H1 (cell line): ENCODE results near the gene PACSIN1. TPM values are rescaled to one million over a fixed set of nuclear protein-coding genes. Genes with fewer than 3 reads are reported as not detected.

Experiments used
- CTCF ChIA-PET: fragments of 300-600 bp; sonication (Branson Sonifier 250); formaldehyde crosslinking; loops from one replicate; lab custom pipeline; 2021; ENCODE audit not compliant: partially characterized antibody; lab: Charles Lee
- POLR2A ChIA-PET: fragments of 300-600 bp; sonication (Branson Sonifier 250); formaldehyde crosslinking; loops from one replicate; lab custom pipeline; 2021; ENCODE audit warnings: inconsistent platforms; ENCODE audit not compliant: partially characterized antibody; lab: Charles Lee
- DNase-seq, 2 experiments: peaks; one replicate each; pipeline versions ENCODE4 v3.0.0 to v3.0.0-alpha.2; 2010 to 2022; ENCODE audit warnings: low spot score in 2 of 2, low read depth in 1 of 2, mixed read lengths in 1 of 2
- FAIRE-seq: peaks from 2 replicates; lab custom pipeline; 2011; peaks lifted over from hg19 to GRCh38; lab: Jason Lieb, UNC
- H2AFZ ChIP-seq: 2 replicates; pipeline ENCODE4 v1.8.1; 2012; ENCODE audit warnings: low read length, inconsistent platforms
- H2AK5ac ChIP-seq: 2 replicates; pipeline ENCODE4 v1.6.1; 2013; ENCODE audit warnings: low read depth, low read length
- H2BK120ac ChIP-seq: replicated peaks from 2 replicates; pipeline ENCODE3; 2013; ENCODE audit warnings: low read depth, low read length, inconsistent platforms
- H2BK12ac ChIP-seq: 2 replicates; pipeline ENCODE4 v1.6.1; 2013; ENCODE audit warnings: low read depth, low read length
- H2BK15ac ChIP-seq: 2 replicates; pipeline ENCODE4 v1.6.1; 2013; ENCODE audit warnings: low read length
- H2BK20ac ChIP-seq: 2 replicates; pipeline ENCODE4 v1.6.1; 2013; ENCODE audit warnings: low read length
- H2BK5ac ChIP-seq: 2 replicates; pipeline ENCODE4 v1.6.1; 2013; ENCODE audit warnings: low read depth, low read length
- H3K14ac ChIP-seq: 2 replicates; pipeline ENCODE4 v1.6.1; 2013; ENCODE audit warnings: inconsistent platforms; ENCODE audit not compliant: insufficient read length
- H3K18ac ChIP-seq: 2 replicates; pipeline ENCODE4 v1.6.1; 2013; ENCODE audit warnings: low read length; ENCODE audit errors: extremely low read depth
- H3K23ac ChIP-seq: 2 replicates; pipeline ENCODE4 v1.6.1; 2013; ENCODE audit warnings: inconsistent platforms; ENCODE audit not compliant: insufficient read length
- H3K23me2 ChIP-seq: 2 replicates; pipeline ENCODE4 v1.6.1; 2013; ENCODE audit warnings: low read depth, low read length
- H3K27ac ChIP-seq: 2 replicates; pipeline ENCODE4 v1.6.1; 2011; ENCODE audit warnings: low read depth, low read length, inconsistent platforms
- H3K27me3 ChIP-seq, 4 experiments: replicated peaks in 1 of 4; 1 replicate in 1 of 4; 2 replicates in 3 of 4; pipeline versions ENCODE4 v1.6.1 to v1.8.1; 2011 to 2013; ENCODE audit warnings: low read length in 3 of 4, mild to moderate bottlenecking in 3 of 4, inconsistent platforms in 2 of 4, mixed read lengths in 2 of 4, moderate library complexity in 1 of 4; ENCODE audit not compliant: control insufficient read depth in 3 of 4, insufficient read depth in 3 of 4; ENCODE audit errors: extremely low read depth in 1 of 4
- H3K36me3 ChIP-seq, 4 experiments: 2 replicates each; pipeline versions ENCODE4 v1.6.1 to v1.8.1; 2011 to 2013; ENCODE audit warnings: mild to moderate bottlenecking in 4 of 4, low read length in 3 of 4, moderate library complexity in 2 of 4, control low read depth in 1 of 4, inconsistent platforms in 1 of 4; ENCODE audit not compliant: insufficient read depth in 4 of 4, control insufficient read depth in 2 of 4
- H3K4ac ChIP-seq: replicated peaks from 2 replicates; pipeline ENCODE3; 2013; ENCODE audit warnings: low read length, low read depth, mixed read lengths, inconsistent platforms; ENCODE audit not compliant: insufficient read length
- H3K4me1 ChIP-seq, 4 experiments: replicated peaks in 1 of 4; 1 replicate in 1 of 4; 2 replicates in 3 of 4; pipeline versions ENCODE4 v1.6.1 to v1.8.1; 2011 to 2013; ENCODE audit warnings: low read length in 3 of 4, inconsistent platforms in 2 of 4, mixed read lengths in 1 of 4; ENCODE audit not compliant: insufficient read depth in 4 of 4, control insufficient read depth in 3 of 4
- H3K4me2 ChIP-seq, 2 experiments: 2 replicates each; pipeline versions ENCODE4 v1.6.1 to v1.8.1; 2011 to 2013; ENCODE audit warnings: low read depth in 2 of 2, low read length in 2 of 2, control low read depth in 1 of 2, inconsistent platforms in 1 of 2, mild to moderate bottlenecking in 1 of 2; ENCODE audit not compliant: insufficient read depth in 1 of 2
- H3K4me3 ChIP-seq, 4 experiments: fragments of 200-600, 300-600 bp in 1 of 4; sonication (generic), shearing (Covaris generic), sonication (Bioruptor Twin) in 1 of 4; 2 replicates each; pipeline versions ENCODE4 v1.5.1 to v1.8.1; 2011 to 2016; ENCODE audit warnings: low read length in 4 of 4, low read depth in 3 of 4, control low read depth in 2 of 4, inconsistent platforms in 2 of 4, mild to moderate bottlenecking in 2 of 4, mixed read lengths in 1 of 4, moderate library complexity in 1 of 4; ENCODE audit not compliant: insufficient read depth in 2 of 4; ENCODE audit errors: extremely low read depth in 1 of 4
- H3K56ac ChIP-seq: replicated peaks from 2 replicates; pipeline ENCODE3; 2013; ENCODE audit warnings: low read depth, mild to moderate bottlenecking, mixed read lengths, low read length, inconsistent platforms; ENCODE audit not compliant: insufficient read length
- H3K79me1 ChIP-seq: 2 replicates; pipeline ENCODE4 v1.6.1; 2013; ENCODE audit warnings: low read depth, low read length, control low read depth
- H3K79me2 ChIP-seq, 2 experiments: 2 replicates each; pipeline versions ENCODE4 v1.6.1 to v1.8.1; 2012 to 2013; ENCODE audit warnings: low read length in 2 of 2, mild to moderate bottlenecking in 2 of 2, inconsistent platforms in 1 of 2; ENCODE audit not compliant: insufficient read depth in 2 of 2, control insufficient read depth in 1 of 2
- H3K9ac ChIP-seq, 4 experiments: replicated peaks in 1 of 4; 1 replicate in 1 of 4; 2 replicates in 3 of 4; pipeline versions ENCODE4 v1.6.1 to v1.8.1; 2011 to 2013; ENCODE audit warnings: low read depth in 3 of 4, low read length in 3 of 4, control low read depth in 2 of 4, mild to moderate bottlenecking in 2 of 4, moderate library complexity in 2 of 4, inconsistent platforms in 1 of 4; ENCODE audit errors: extremely low read depth in 1 of 4
- H3K9me3 ChIP-seq, 2 experiments: 2 replicates each; pipeline versions ENCODE4 v1.6.1 to v1.8.1; 2012 to 2013; ENCODE audit warnings: mild to moderate bottlenecking in 2 of 2, moderate library complexity in 2 of 2, control low read depth in 1 of 2, inconsistent platforms in 1 of 2, low read depth in 1 of 2, low read length in 1 of 2, mixed read lengths in 1 of 2; ENCODE audit not compliant: insufficient read depth in 2 of 2
- H4K20me1 ChIP-seq, 2 experiments: replicated peaks in 1 of 2; 2 replicates each; pipeline versions ENCODE3 to v1.8.1; 2011 to 2013; ENCODE audit warnings: inconsistent platforms in 2 of 2, low read length in 2 of 2, mild to moderate bottlenecking in 1 of 2; ENCODE audit not compliant: insufficient read depth in 2 of 2, control insufficient read depth in 1 of 2
- H4K5ac ChIP-seq: 2 replicates; pipeline ENCODE4 v1.6.1; 2013; ENCODE audit warnings: low read length, low read depth, mixed read lengths, inconsistent platforms; ENCODE audit not compliant: insufficient read length
- H4K8ac ChIP-seq: 2 replicates; pipeline ENCODE4 v1.8.0; 2013; ENCODE audit warnings: mild to moderate bottlenecking, moderate library complexity, low read length, inconsistent platforms; ENCODE audit not compliant: insufficient read depth; ENCODE audit errors: extremely low read depth
- H4K91ac ChIP-seq: replicated peaks from 2 replicates; pipeline ENCODE3; 2013; ENCODE audit warnings: low read length, mixed read lengths, inconsistent platforms; ENCODE audit not compliant: insufficient read length
- JUND ChIP-seq: IDR thresholded peaks from 2 replicates; pipeline ENCODE4 v1.6.1; 2011; ENCODE audit warnings: mild to moderate bottlenecking, improper control_type of control experiment, low read length
- POLR2AphosphoS5 ChIP-seq: IDR thresholded peaks from 2 replicates; pipeline ENCODE4 v1.6.1; 2011; ENCODE audit warnings: low read depth, low read length
- SIX5 ChIP-seq: IDR thresholded peaks from 2 replicates; pipeline ENCODE4 v1.6.1; 2011; ENCODE audit warnings: mild to moderate bottlenecking, low read depth, low read length
- SP1 ChIP-seq: IDR thresholded peaks from 2 replicates; pipeline ENCODE4 v1.6.1; 2011; ENCODE audit warnings: low read depth, low read length
- WGBS, 2 experiments: shearing (Covaris generic) in 1 of 2; methylation state at CpG; one replicate each; pipeline versions ENCODE4 v1.1.6 to v1.1.7; 2013 to 2015; ENCODE audit warnings: low lambda C conversion rate in 2 of 2, mixed read lengths in 2 of 2, inconsistent platforms in 1 of 2, low coverage in 1 of 2, missing lambda C conversion rate in 1 of 2; ENCODE audit not compliant: insufficient replicate concordance in 2 of 2, insufficient coverage in 1 of 2, insufficient read length in 1 of 2; ENCODE audit errors: extremely low coverage in 1 of 2, missing lambda C conversion rate in 1 of 2; 5-methylcytosine and 5-hydroxymethylcytosine counted together
- polyA plus RNA-seq, 7 experiments: library from polyadenylated mRNA; depleted of rRNA in 3 of 7; stranded (reverse) in 5 of 7; unstranded in 2 of 7; fragments of >200 nt in 5 of 7; fragments of 200-250 nt in 2 of 7; gene quantifications; 1 replicate in 5 of 7; 2 replicates in 1 of 7; 4 replicates in 1 of 7; pipeline versions ENCODE4 v1.2.1 to v1.2.3, GENCODE V29; 2011 to 2013; ENCODE audit warnings: missing spikeins in 2 of 7, mixed read lengths in 2 of 7
- total RNA-seq: library from RNA; stranded (reverse); fragmentation: NEBNext Ultra II Directional; extraction: Animal tissue kit (Norgen Biotek cat#: 25700); gene quantifications from 2 replicates; pipeline ENCODE4 v1.2.1, GENCODE V29; 2021

Gene PACSIN1
- total and polyA plus RNA-seq, 2 of the 8 experiments (the other 6 are each of a cell fraction or from before 2014, with no cell fraction given), result 5.9 to 11.1 TPM

- Histone ChIP-seq H3K14ac (no peak overlapping the region), H3K4me1 (peaks cover 0 to 3% (median 0%) of the 10 kb centered on the region in 4 experiments; a peak in 1 of 7 replicates), H4K8ac (no peak overlapping the region), H2BK12ac (no peak overlapping the region), H3K18ac (no peak overlapping the region), H3K79me2 (peaks cover 0 to 7% of the 10 kb centered on the region in 2 experiments; a peak in 2 of 4 replicates), H3K36me3 (peaks cover 33 to 67% (median 50%) of the 10 kb centered on the region in 4 experiments), H3K27ac (no peak overlapping the region), H2BK120ac (no peak overlapping the region), H2AFZ (no peak overlapping the region), H3K4me3 (no peak overlapping the region), H2AK5ac (no peak overlapping the region), H3K9me3 (no peaks in the 10 kb centered on the region), H3K4me2 (no peak overlapping the region), H3K27me3 (no peaks in the 10 kb centered on the region), H4K20me1 (peaks cover 5 to 24% of the 10 kb centered on the region in 2 experiments), H2BK15ac (no peak overlapping the region), H3K4ac (no peak overlapping the region), H4K91ac (no peak overlapping the region), H3K23me2 (no peaks in the 10 kb centered on the region), H2BK5ac (no peak overlapping the region), H4K5ac (no peak overlapping the region), H3K23ac (no peak overlapping the region), H3K9ac (no peak overlapping the region), H3K79me1 (no peaks in the 10 kb centered on the region; the same call in 1 of the 2 replicates), H3K56ac (no peak overlapping the region), H2BK20ac (no peak overlapping the region)
- POLR2A ChIA-PET, result interaction anchor here (0.6 to 12.2 kb wide), 24 partner anchors 7 to 721 kb away, joined by 3 to 256 read pairs (median 3); partner anchors contain the start of genes HMGA1, NUDT3, RPS10 and SMIM29
- FAIRE-seq (no peak), DNase-seq (no peak)
- TF ChIP-seq SIX5 (no peak), SP1 (no peak), JUND (no peak), POLR2AphosphoS5 (peak; percentile 69)
- CTCF ChIA-PET, result interaction anchor here (1.1 to 3.6 kb wide), 6 partner anchors 11 to 193 kb away, joined by 3 to 31 read pairs (median 3); partner anchors contain the start of gene SMIM29
- 91% methylated on average over 7 of the region's 7 CpGs; no CpG with 5 or more reads in 1 of the 2 experiments for WGBS, 2 experiments
Measured at GRCh38 chr6:34416877-34417371, 49.0 kb upstream of the PACSIN1 start.
